ENCODE results near the gene SLC16A7. TPM values are rescaled to one million over a fixed set of nuclear protein-coding genes. Genes with fewer than 3 reads are reported as not detected.

SLC16A7 gene
- total RNA-seq, 1 donor from 2014 or later = 26.0 TPM

DNA sequence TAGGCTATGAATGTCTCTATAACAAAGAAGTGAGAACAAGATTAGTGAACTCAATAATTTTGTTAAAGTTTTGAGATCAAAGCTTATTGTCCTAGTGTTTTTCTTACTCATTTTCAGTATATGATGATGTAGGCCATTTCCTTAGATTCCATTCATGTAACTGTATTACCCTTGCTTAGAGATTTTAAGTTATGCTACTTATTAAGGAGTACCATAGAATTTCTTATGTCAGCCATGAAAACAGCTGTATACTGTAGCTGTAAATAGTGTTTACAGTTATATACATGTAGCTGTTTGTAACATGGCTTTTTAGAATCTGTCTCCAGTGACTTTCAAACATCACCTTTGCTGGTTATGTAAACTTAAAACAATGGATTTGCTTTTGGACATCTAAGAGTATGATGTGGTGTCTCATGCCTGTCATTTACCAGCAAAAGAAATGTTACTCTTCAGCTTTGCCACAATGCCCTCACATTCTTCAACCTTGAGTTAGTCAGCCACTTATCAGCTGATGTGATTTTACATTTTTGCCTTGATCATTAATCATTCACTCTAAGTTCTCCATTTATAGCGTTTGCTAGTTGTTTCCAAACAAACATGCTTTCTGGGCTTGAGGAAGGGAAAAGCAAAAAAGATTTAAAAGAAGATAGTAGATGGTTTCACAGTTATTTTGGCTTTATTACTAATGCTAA lies 55.5 kb downstream of the SLC16A7 start:
- DNase-seq (no peak), ATAC-seq (no peak)
- Histone ChIP-seq H3K36me3 (no peaks in the 10 kb centered on the region), H3K9me3 (no peaks in the 10 kb centered on the region), H3K4me1 (no peaks in the 10 kb centered on the region), H3K4me3 (no peak overlapping the region), H3K27ac (no peak overlapping the region), H3K27me3 (no peaks in the 10 kb centered on the region)
- TF ChIP-seq, protein P1, sequence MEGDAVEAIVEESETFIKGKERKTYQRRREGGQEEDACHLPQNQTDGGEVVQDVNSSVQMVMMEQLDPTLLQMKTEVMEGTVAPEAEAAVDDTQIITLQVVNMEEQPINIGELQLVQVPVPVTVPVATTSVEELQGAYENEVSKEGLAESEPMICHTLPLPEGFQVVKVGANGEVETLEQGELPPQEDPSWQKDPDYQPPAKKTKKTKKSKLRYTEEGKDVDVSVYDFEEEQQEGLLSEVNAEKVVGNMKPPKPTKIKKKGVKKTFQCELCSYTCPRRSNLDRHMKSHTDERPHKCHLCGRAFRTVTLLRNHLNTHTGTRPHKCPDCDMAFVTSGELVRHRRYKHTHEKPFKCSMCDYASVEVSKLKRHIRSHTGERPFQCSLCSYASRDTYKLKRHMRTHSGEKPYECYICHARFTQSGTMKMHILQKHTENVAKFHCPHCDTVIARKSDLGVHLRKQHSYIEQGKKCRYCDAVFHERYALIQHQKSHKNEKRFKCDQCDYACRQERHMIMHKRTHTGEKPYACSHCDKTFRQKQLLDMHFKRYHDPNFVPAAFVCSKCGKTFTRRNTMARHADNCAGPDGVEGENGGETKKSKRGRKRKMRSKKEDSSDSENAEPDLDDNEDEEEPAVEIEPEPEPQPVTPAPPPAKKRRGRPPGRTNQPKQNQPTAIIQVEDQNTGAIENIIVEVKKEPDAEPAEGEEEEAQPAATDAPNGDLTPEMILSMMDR (IDR thresholded peaks at IDR 0.05) = no peak
- intact Hi-C loops (cut with DNase I) = no loop called here

DNA sequence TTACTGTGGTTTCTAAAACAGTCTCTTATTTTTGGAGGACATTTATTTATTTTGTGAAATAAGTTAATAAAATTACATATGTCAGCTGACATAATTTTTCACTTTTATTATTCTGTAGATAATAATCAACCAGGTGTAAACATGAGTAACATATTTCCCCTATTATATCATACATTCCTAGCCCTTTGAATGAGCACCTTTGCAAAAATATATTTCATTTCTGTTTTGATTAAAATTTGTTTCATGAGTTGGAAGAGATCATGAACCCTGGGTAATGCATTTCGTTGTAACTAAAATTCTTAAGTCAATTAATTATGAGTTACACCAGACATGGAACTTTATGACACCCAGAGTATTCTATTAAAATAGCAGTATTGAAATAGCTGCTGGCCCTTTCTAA lies 56.3 kb downstream of the SLC16A7 start:
- no peak for DNase-seq
- intact Hi-C loops (cut with DNase I) = no loop called here
- H3K4me1 ChIP-seq = no peaks in the 10 kb centered on the region
- H3K27me3 ChIP-seq = no peaks in the 10 kb centered on the region
- no peaks in the 10 kb centered on the region for H3K9me3 ChIP-seq
- TF ChIP-seq, protein P1 (IDR thresholded peaks at IDR 0.05) = no peak
- H3K36me3 ChIP-seq = no peaks in the 10 kb centered on the region
- ATAC-seq = no peak
- H3K27ac ChIP-seq = no peak overlapping the region
- no peak overlapping the region for H3K4me3 ChIP-seq

DNA sequence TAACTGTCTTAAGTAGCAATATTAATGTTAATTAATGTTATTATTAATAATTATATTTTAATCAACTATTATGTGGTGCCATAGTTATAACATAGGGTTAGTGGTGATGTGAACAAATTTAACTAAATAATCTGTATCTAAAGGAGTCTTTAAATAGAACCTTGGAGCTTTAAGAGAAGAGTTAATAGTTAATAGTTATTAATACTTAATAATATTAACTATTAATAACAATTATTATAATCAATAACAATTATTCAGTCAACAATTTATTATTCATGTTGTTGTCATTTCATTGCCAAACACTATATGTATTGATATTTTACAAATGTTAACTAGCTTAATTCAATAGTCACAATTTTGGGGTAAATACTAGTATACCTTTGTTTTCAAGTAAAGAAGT lies 58.2 kb downstream of the SLC16A7 start:
- no peak for ATAC-seq
- H3K4me1 ChIP-seq = no peaks in the 10 kb centered on the region
- no peak for DNase-seq
- no peaks in the 10 kb centered on the region for H3K9me3 ChIP-seq
- TF ChIP-seq, protein P1 (IDR thresholded peaks at IDR 0.05) = no peak
- no peaks in the 10 kb centered on the region for H3K36me3 ChIP-seq
- H3K4me3 ChIP-seq = no peak overlapping the region
- no peaks in the 10 kb centered on the region for H3K27me3 ChIP-seq
- intact Hi-C loops (cut with DNase I) = no loop called here
- H3K27ac ChIP-seq = no peak overlapping the region

DNA sequence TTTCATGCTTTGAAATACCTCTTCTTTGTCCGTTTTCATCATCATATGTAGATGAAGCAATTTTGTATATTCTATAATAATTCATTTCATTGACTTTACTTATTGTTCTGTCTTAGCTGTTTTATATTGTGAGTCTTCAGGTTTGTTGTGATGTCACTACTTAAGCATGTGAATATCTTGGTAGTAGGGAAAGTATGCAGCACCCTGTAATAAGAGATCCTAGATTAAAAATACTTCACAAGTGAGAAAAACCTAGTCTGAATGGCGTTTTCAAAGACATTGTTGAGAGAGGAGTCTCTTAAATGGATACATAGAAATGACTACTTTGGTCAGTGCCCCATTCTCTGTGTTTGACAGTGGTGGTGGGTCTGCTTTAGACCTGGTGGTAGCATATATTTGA lies 61.4 kb downstream of the SLC16A7 start:
- ATAC-seq (no peak), DNase-seq (no peak)
- Histone ChIP-seq H3K9me3 (no peaks in the 10 kb centered on the region), H3K27ac (no peak overlapping the region), H3K27me3 (no peaks in the 10 kb centered on the region), H3K4me1 (no peaks in the 10 kb centered on the region), H3K36me3 (no peaks in the 10 kb centered on the region), H3K4me3 (no peak overlapping the region)
- intact Hi-C loops (cut with DNase I) = no loop called here
- TF ChIP-seq, protein P1 (IDR thresholded peaks at IDR 0.05) = no peak

DNA sequence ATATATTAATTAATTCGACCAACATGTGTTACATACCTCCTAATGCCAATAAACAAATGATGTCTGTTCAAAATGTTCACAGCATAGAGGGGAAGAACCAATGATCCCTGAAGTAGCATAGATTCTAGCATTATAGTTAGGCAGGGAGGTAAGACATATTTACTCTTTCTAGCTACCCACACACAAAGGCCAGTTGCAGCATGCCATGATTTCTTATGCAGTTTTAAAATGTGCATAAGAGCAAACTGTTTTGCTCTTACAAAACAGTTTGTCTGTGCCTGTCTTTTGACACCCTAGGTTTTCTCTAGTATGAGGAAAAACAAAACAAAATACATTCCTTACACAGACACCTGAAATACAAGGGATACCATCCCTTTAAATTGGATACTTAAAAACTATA lies 61.9 kb downstream of the SLC16A7 start:
- Histone ChIP-seq H3K27me3 (no peaks in the 10 kb centered on the region), H3K27ac (no peak overlapping the region), H3K4me3 (no peak overlapping the region), H3K4me1 (no peaks in the 10 kb centered on the region), H3K36me3 (no peaks in the 10 kb centered on the region), H3K9me3 (no peaks in the 10 kb centered on the region)
- TF ChIP-seq, protein P1 (IDR thresholded peaks at IDR 0.05) = no peak
- intact Hi-C loops (cut with DNase I) = no loop called here
- ATAC-seq = no peak
- DNase-seq = no peak

DNA sequence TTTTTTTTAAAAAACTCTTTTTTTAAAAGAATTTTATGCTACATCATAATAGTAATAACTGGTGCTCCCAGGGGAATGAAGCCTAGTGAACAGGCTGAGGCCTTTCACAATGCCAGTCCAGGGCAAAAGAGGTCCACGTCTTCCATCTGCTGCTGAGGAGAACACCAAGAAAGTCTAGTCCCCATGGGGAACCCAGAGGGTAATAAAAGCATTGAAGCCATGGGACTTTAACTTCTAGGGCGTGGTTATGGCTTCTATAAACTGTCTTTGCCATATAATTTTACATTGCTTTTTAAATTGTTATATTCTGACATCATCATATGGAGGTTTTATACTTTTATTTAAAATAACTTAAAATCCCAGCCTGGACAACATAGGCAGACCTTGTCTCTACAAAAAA lies 64.3 kb downstream of the SLC16A7 start:
- DNase-seq = no peak
- Histone ChIP-seq H3K27ac (no peak overlapping the region), H3K4me1 (no peaks in the 10 kb centered on the region), H3K27me3 (no peaks in the 10 kb centered on the region), H3K4me3 (no peak overlapping the region), H3K9me3 (no peaks in the 10 kb centered on the region), H3K36me3 (no peaks in the 10 kb centered on the region)
- intact Hi-C loops (cut with DNase I) = no loop called here
- ATAC-seq = no peak
- TF ChIP-seq, protein P1 (IDR thresholded peaks at IDR 0.05) = no peak

All from upper lobe of right lung (tissue), 1 donor.